HepG2 (cell line): ENCODE measurements around the gene IL11RA. TPM values are rescaled to one million over a fixed set of nuclear protein-coding genes. Genes with fewer than 3 reads are reported as not detected.

Source experiments
- ATAC-seq: fragments of 200-7000 bp; cut with Tn5 transposase; 3 replicates; pipeline ENCODE4 v1.9.1; 2020; ENCODE audit warnings: mild to moderate bottlenecking, moderate library complexity
- BruUV-seq: library from RNA; stranded (reverse); fragments of 400-500 nt; replicated peaks from 2 replicates; lab custom pipeline; 2021; lab: Mats Ljungman, UMichigan
- CTCF ChIA-PET: fragments of 300-600 bp; formaldehyde crosslinking; extraction: SDS; loops from one replicate; lab custom pipeline; 2021; ENCODE audit warnings: low total read pairs, inconsistent platforms, low intra/inter-chr PET ratio; lab: Yijun Ruan, JAX
- POLR2A ChIA-PET: fragments of 350-600 bp; sonication (Branson Sonifier 250); formaldehyde crosslinking; loops from one replicate; lab custom pipeline; 2020; ENCODE audit warnings: antibody characterized with exemption, inconsistent platforms; lab: Yijun Ruan, JAX
- DNase-seq: peaks from one replicate; pipeline ENCODE4 v3.0.0-alpha.2; 2015; ENCODE audit warnings: low spot score
- FAIRE-seq: peaks from 3 replicates; lab custom pipeline; 2011; peaks lifted over from hg19 to GRCh38; lab: Jason Lieb, UNC
- H2AFZ ChIP-seq: one replicate; pipeline ENCODE4 v1.6.1; 2011; ENCODE audit warnings: low read length, inconsistent platforms
- H3K27ac ChIP-seq: fragments of 300-600 bp; 3 replicates; pipeline ENCODE4 v1.8.0; 2011; ENCODE audit warnings: mixed run types, mild to moderate bottlenecking, mixed read lengths, low read length, inconsistent platforms; ENCODE audit not compliant: insufficient read depth; ENCODE audit errors: extremely low read length
- H3K27me3 ChIP-seq, 2 experiments: fragments of 200-600 bp in 1 of 2; 2 replicates in 1 of 2; 3 replicates in 1 of 2; pipeline versions ENCODE4 v1.6.0 to v1.8.0; 2011; ENCODE audit warnings: low read length in 2 of 2, mild to moderate bottlenecking in 2 of 2, moderate library complexity in 2 of 2, inconsistent platforms in 1 of 2; ENCODE audit not compliant: insufficient read depth in 2 of 2, control insufficient read depth in 1 of 2
- H3K36me3 ChIP-seq, 2 experiments: fragments of 200-600 bp in 1 of 2; replicated peaks in 1 of 2; 2 replicates in 1 of 2; 3 replicates in 1 of 2; pipeline versions ENCODE4 v1.5.1 to v1.8.0; 2011; ENCODE audit warnings: low read length in 2 of 2, inconsistent platforms in 1 of 2; ENCODE audit not compliant: insufficient read depth in 2 of 2, control insufficient read depth in 1 of 2
- H3K4me1 ChIP-seq: 2 replicates; pipeline ENCODE4 v1.5.1; 2012; ENCODE audit warnings: low read length, inconsistent platforms; ENCODE audit not compliant: insufficient read depth
- H3K4me2 ChIP-seq: 2 replicates; pipeline ENCODE4 v1.6.0; 2011; ENCODE audit warnings: low read depth, low read length, inconsistent platforms
- H3K4me3 ChIP-seq, 3 experiments: fragments of 200-600 bp in 1 of 3; sonication (generic), shearing (Covaris generic) in 1 of 3; replicated peaks in 1 of 3; 2 replicates each; pipeline ENCODE4 v1.5.1; 2011 to 2016; ENCODE audit warnings: low read length in 3 of 3, inconsistent platforms in 2 of 3, low read depth in 2 of 3, mild to moderate bottlenecking in 2 of 3, control low read depth in 1 of 3, mixed read lengths in 1 of 3; ENCODE audit not compliant: insufficient read depth in 1 of 3
- H3K79me2 ChIP-seq: one replicate; pipeline ENCODE4 v1.6.1; 2011; ENCODE audit warnings: low read length, inconsistent platforms; ENCODE audit not compliant: insufficient read depth
- H3K9ac ChIP-seq: 2 replicates; pipeline ENCODE4 v1.6.0; 2011; ENCODE audit warnings: mild to moderate bottlenecking, low read depth, low read length, inconsistent platforms; ENCODE audit not compliant: insufficient read depth
- H3K9me3 ChIP-seq: 2 replicates; pipeline ENCODE4 v1.5.1; 2012; ENCODE audit warnings: mild to moderate bottlenecking, low read length
- H4K20me1 ChIP-seq: 2 replicates; pipeline ENCODE4 v1.6.0; 2011; ENCODE audit warnings: inconsistent platforms, mild to moderate bottlenecking, low read length, moderate library complexity; ENCODE audit not compliant: insufficient read depth
- HMG20B ChIP-seq: conservative IDR thresholded peaks from 2 replicates; pipeline ENCODE4 v1.6.1; 2016; ENCODE audit warnings: missing genetic modification reagents, missing compliant biosample characterization
- HNF4G ChIP-seq, 2 experiments: sonication (generic) in 1 of 2; formaldehyde crosslinking in 1 of 2; IDR thresholded peaks; 2 replicates each; pipeline versions ENCODE4 v1.4.0 to v1.6.1; 2011 to 2020; ENCODE audit warnings: borderline replicate concordance in 2 of 2, low read depth in 2 of 2, mild to moderate bottlenecking in 2 of 2, low read length in 1 of 2, missing genetic modification reagents in 1 of 2, moderate library complexity in 1 of 2
- MAFK ChIP-seq, 2 experiments: IDR thresholded peaks in 1 of 2; conservative IDR thresholded peaks in 1 of 2; 2 replicates each; pipeline ENCODE4 v1.6.1; 2011; ENCODE audit warnings: improper control_type of control experiment in 2 of 2, low read length in 2 of 2
- MTA1 ChIP-seq: sonication (generic); formaldehyde crosslinking; IDR thresholded peaks from 2 replicates; pipeline ENCODE4 v1.4.0; 2020; ENCODE audit warnings: missing genetic modification reagents, mild to moderate bottlenecking, borderline replicate concordance
- RARG ChIP-seq: sonication (generic); formaldehyde crosslinking; IDR thresholded peaks from 2 replicates; pipeline ENCODE4 v1.4.0; 2020; ENCODE audit warnings: low read depth, mild to moderate bottlenecking, missing genetic modification reagents
- SRSF1 ChIP-seq: fragments of 200-400 bp; formaldehyde crosslinking; optimal IDR thresholded peaks from 2 replicates; pipeline ENCODE3; 2017; ENCODE audit warnings: mild to moderate bottlenecking, low read depth, low read length, moderate library complexity
- TBX3 ChIP-seq: fragments of 450-650 bp; IDR thresholded peaks from 2 replicates; pipeline ENCODE4 v1.6.1; 2017; ENCODE audit warnings: antibody characterized with exemption, mild to moderate bottlenecking, inconsistent platforms, borderline replicate concordance
- ZBTB42 ChIP-seq: sonication (generic); formaldehyde crosslinking; IDR thresholded peaks from 2 replicates; pipeline ENCODE4 v1.5.0; 2020; ENCODE audit warnings: mild to moderate bottlenecking, missing genetic modification reagents
- ZFP41 ChIP-seq: sonication (generic); formaldehyde crosslinking; IDR thresholded peaks from 2 replicates; pipeline ENCODE4 v1.4.0; 2020; ENCODE audit warnings: mild to moderate bottlenecking, missing genetic modification reagents, borderline replicate concordance
- ZNF260 ChIP-seq: sonication (generic); formaldehyde crosslinking; IDR thresholded peaks from 2 replicates; pipeline ENCODE4 v1.4.0; 2020; ENCODE audit warnings: missing genetic modification reagents, low read depth, mild to moderate bottlenecking, borderline replicate concordance
- ZNF484 ChIP-seq: sonication (generic); formaldehyde crosslinking; IDR thresholded peaks from 2 replicates; pipeline ENCODE4 v1.5.1; 2020; ENCODE audit warnings: mild to moderate bottlenecking, low read depth, missing genetic modification reagents, borderline replicate concordance
- ZNF607 ChIP-seq: sonication (generic); formaldehyde crosslinking; IDR thresholded peaks from 2 replicates; pipeline ENCODE4 v1.5.1; 2020; ENCODE audit warnings: missing genetic modification reagents, mild to moderate bottlenecking, borderline replicate concordance
- ZSCAN20 ChIP-seq: sonication (generic); formaldehyde crosslinking; IDR thresholded peaks from 2 replicates; pipeline ENCODE4 v1.4.0; 2020; ENCODE audit warnings: missing genetic modification reagents, mild to moderate bottlenecking, borderline replicate concordance
- WGBS: methylation state at CpG from one replicate; pipeline ENCODE4 v1.1.6; 2017; ENCODE audit warnings: low lambda C conversion rate; 5-methylcytosine and 5-hydroxymethylcytosine counted together
- in situ Hi-C: cut with HindIII; loops from 2 replicates; pipeline ENCODE4 v1.10.0; 2017; ENCODE audit warnings: low pct_unique_long_range_greater_than_20kb; ENCODE audit not compliant: extremely low pct_ligation_motif_present
- intact Hi-C: fragments of 100-400 bp; cut with micrococcal nuclease; formaldehyde crosslinking; loops from one replicate; pipeline ENCODE4 v1.10.0; 2022; ENCODE audit not compliant: unreplicated experiment
- polyA plus RNA-seq, 8 experiments: library from polyadenylated mRNA; depleted of rRNA in 3 of 8; stranded (reverse) in 7 of 8; unstranded in 1 of 8; fragments of >200 nt; fragmentation: Illumina TruSeq in 4 of 8; extraction: Trizol in 4 of 8; gene quantifications; 2 replicates each; pipeline versions ENCODE4 v1.2.1 to v1.2.3, GENCODE V29; 2011 to 2016; ENCODE audit warnings: low read depth in 4 of 8, missing spikeins in 1 of 8, mixed read lengths in 1 of 8; ENCODE audit not compliant: insufficient read depth in 1 of 8
- total RNA-seq, 5 experiments: library from RNA; depleted of rRNA; stranded (reverse); fragments of >200 nt; fragmentation: Illumina TruSeq; extraction: Trizol; gene quantifications; 2 replicates each; pipeline ENCODE4 v1.2.3, GENCODE V29; 2016; ENCODE audit warnings: low read depth in 1 of 5
- TF ChIP-seq, protein P1 (sequence below): sonication (generic); formaldehyde crosslinking; IDR thresholded peaks from 2 replicates; pipeline ENCODE4 v1.4.0; 2020; ENCODE audit warnings: missing genetic modification reagents, borderline replicate concordance
- TF ChIP-seq, protein P2 (sequence below), 2 experiments: sonication (generic) in 1 of 2; formaldehyde crosslinking in 1 of 2; IDR thresholded peaks; 2 replicates each; pipeline versions ENCODE4 v1.5.1 to v1.6.1; 2011 to 2020; ENCODE audit warnings: borderline replicate concordance in 1 of 2, low read depth in 1 of 2, low read length in 1 of 2, mild to moderate bottlenecking in 1 of 2, missing genetic modification reagents in 1 of 2, moderate library complexity in 1 of 2
- TF ChIP-seq, protein P3 (sequence below): IDR thresholded peaks from 2 replicates; pipeline ENCODE4 v1.6.1; 2018; ENCODE audit warnings: missing genetic modification reagents

IL11RA gene
- total and polyA plus RNA-seq, 2 of the 13 experiments (the other 11 are each of a cell fraction or from before 2014, with no cell fraction given) = 2.0 to 4.2 TPM

DNA sequence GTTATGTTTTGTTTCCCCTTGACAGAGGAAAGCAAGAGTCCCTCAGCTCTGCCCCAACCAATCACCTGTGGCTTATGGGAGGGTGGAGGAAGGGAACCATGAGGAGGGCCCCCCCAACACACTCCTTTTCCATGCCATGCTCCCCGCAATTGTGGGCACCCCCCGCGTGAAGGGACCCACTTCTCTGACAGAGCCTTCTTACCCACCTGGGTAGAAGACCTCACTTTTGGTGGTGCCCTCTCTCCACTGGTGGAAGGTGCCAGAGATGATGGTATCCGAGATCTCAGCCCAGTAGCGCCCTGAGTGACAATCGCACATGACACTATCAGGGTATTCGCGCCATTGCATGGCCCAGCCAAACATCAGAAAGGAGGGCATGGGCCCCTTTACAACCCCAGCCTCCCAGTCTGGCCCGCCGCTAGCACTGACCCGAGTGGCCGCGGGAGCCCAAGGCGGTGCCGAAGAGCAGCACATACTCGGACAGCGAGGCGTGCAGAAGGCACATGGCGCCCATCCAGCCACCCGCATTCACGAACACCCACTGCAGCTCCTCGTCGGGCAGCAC, 15.1 kb upstream of the IL11RA start:
- WGBS = 10% methylated on average over 3 of the region's 23 CpGs
- CTCF ChIA-PET = interaction anchor here (1.3 kb wide), 1 partner anchor 10 kb away, joined by 5 read pairs; the partner anchor contains the start of gene GALT
- Histone ChIP-seq H3K9me3 (no peaks in the 10 kb centered on the region), H3K9ac (peak overlapping the region; percentile 77), H3K27ac (peak overlapping the region; percentile 70), H2AFZ (no peak overlapping the region), H3K79me2 (peaks cover 14% of the 10 kb centered on the region), H3K4me1 (peaks cover 54% of the 10 kb centered on the region), H3K4me3 (peak overlapping the region; percentile 66 to 91 (median 86)), H3K36me3 (peaks cover 3 to 4% of the 10 kb centered on the region in 2 experiments; a peak in 3 of 5 replicates), H4K20me1 (no peaks in the 10 kb centered on the region), H3K4me2 (peak overlapping the region; percentile 99), H3K27me3 (no peaks in the 10 kb centered on the region; a peak in 1 of 5 replicates)
- POLR2A ChIA-PET = interaction anchor here (0.8 to 6.9 kb wide), 11 partner anchors 9 to 435 kb away, joined by 3 to 100 read pairs (median 10); partner anchors contain the start of genes DCTN3, GALT, IL11RA and MYORG
- peak; percentile 21 for ATAC-seq
- intact Hi-C loops (no loop called here), in situ Hi-C loops (no loop called here)
- no peak for DNase-seq
- FAIRE-seq = no peak
- BruUV-seq = no TSS peak
- TF ChIP-seq ZBTB42 (CRISPR knock-in tag) (no peak), ZFP41 (CRISPR knock-in tag) (no peak), MTA1 (no peak), ZNF484 (no peak), RARG (CRISPR knock-in tag) (no peak), TBX3 (no peak), MAFK (conservative IDR thresholded peaks at IDR 0.05 in 1 of 2, IDR thresholded peaks at IDR 0.05 in 1 of 2; ENCODE audit: low read length in 2 of 2) (no peak), ZNF260 (CRISPR knock-in tag) (no peak), SRSF1 (no peak), ZSCAN20 (CRISPR knock-in tag) (no peak), HNF4G (IDR thresholded peaks at IDR 0.05; ENCODE audit: borderline replicate concordance, low read depth, low read length) (no peak), HNF4G (CRISPR knock-in tag; IDR thresholded peaks at IDR 0.05; ENCODE audit: borderline replicate concordance, low read depth) (no peak), HMG20B (CRISPR knock-in tag) (no peak), ZNF607 (CRISPR knock-in tag) (no peak)
- TF ChIP-seq, protein P1, sequence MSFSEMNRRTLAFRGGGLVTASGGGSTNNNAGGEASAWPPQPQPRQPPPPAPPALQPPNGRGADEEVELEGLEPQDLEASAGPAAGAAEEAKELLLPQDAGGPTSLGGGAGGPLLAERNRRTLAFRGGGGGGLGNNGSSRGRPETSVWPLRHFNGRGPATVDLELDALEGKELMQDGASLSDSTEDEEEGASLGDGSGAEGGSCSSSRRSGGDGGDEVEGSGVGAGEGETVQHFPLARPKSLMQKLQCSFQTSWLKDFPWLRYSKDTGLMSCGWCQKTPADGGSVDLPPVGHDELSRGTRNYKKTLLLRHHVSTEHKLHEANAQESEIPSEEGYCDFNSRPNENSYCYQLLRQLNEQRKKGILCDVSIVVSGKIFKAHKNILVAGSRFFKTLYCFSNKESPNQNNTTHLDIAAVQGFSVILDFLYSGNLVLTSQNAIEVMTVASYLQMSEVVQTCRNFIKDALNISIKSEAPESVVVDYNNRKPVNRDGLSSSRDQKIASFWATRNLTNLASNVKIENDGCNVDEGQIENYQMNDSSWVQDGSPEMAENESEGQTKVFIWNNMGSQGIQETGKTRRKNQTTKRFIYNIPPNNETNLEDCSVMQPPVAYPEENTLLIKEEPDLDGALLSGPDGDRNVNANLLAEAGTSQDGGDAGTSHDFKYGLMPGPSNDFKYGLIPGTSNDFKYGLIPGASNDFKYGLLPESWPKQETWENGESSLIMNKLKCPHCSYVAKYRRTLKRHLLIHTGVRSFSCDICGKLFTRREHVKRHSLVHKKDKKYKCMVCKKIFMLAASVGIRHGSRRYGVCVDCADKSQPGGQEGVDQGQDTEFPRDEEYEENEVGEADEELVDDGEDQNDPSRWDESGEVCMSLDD (CRISPR knock-in tag) = peak; percentile 19; the same call in 1 of the 2 replicates
- TF ChIP-seq, protein P2, sequence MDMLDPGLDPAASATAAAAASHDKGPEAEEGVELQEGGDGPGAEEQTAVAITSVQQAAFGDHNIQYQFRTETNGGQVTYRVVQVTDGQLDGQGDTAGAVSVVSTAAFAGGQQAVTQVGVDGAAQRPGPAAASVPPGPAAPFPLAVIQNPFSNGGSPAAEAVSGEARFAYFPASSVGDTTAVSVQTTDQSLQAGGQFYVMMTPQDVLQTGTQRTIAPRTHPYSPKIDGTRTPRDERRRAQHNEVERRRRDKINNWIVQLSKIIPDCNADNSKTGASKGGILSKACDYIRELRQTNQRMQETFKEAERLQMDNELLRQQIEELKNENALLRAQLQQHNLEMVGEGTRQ (IDR thresholded peaks at IDR 0.05; ENCODE audit: low read depth, low read length) = no peak
- TF ChIP-seq, protein P2 (CRISPR knock-in tag; IDR thresholded peaks at IDR 0.05; ENCODE audit: borderline replicate concordance) = no peak
- TF ChIP-seq, protein P3, sequence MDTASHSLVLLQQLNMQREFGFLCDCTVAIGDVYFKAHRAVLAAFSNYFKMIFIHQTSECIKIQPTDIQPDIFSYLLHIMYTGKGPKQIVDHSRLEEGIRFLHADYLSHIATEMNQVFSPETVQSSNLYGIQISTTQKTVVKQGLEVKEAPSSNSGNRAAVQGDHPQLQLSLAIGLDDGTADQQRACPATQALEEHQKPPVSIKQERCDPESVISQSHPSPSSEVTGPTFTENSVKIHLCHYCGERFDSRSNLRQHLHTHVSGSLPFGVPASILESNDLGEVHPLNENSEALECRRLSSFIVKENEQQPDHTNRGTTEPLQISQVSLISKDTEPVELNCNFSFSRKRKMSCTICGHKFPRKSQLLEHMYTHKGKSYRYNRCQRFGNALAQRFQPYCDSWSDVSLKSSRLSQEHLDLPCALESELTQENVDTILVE (CRISPR knock-in tag) = no peak
